GM12878 (cell line): ENCODE measurements around the gene GYPC. TPM values are rescaled to one million over a fixed set of nuclear protein-coding genes. Genes with fewer than 3 reads are reported as not detected.

ENCODE experiments used
- ATAC-seq: fragments of 200-7000 bp; cut with Tn5 transposase; 3 replicates; pipeline ENCODE4 v1.9.1; 2020; ENCODE audit warnings: mild to moderate bottlenecking, moderate library complexity
- BruUV-seq: library from RNA; stranded (reverse); fragments of 400-500 nt; replicated peaks from 2 replicates; lab custom pipeline; 2021; lab: Mats Ljungman, UMichigan
- CTCF ChIA-PET: fragments of 300-600 bp; sonication (Branson Sonifier 250); formaldehyde crosslinking; extraction: SDS; loops from one replicate; lab custom pipeline; 2021; ENCODE audit warnings: inconsistent platforms; lab: Yijun Ruan, JAX
- POLR2A ChIA-PET: fragments of 350-600 bp; formaldehyde crosslinking; extraction: SDS; loops from one replicate; lab custom pipeline; 2021; ENCODE audit warnings: inconsistent platforms; lab: Charles Lee
- RAD21 ChIA-PET: fragments of 300-600 bp; sonication (Branson Sonifier 250); formaldehyde crosslinking; loops from one replicate; lab custom pipeline; 2023; ENCODE audit warnings: antibody characterized with exemption; ENCODE audit not compliant: unreplicated experiment; lab: Charles Lee
- SMC1A ChIA-PET: fragments of 300-600 bp; sonication (Branson Sonifier 250); formaldehyde crosslinking; loops from one replicate; lab custom pipeline; 2023; ENCODE audit not compliant: unreplicated experiment, uncharacterized antibody; lab: Charles Lee
- DNase-seq: peaks from one replicate; pipeline ENCODE4 v3.0.0-alpha.2; 2011; ENCODE audit warnings: low read depth, low spot score
- FAIRE-seq: peaks from 3 replicates; lab custom pipeline; 2011; peaks lifted over from hg19 to GRCh38; lab: Jason Lieb, UNC
- H2AFZ ChIP-seq: 2 replicates; pipeline ENCODE4 v1.6.0; 2011; ENCODE audit warnings: low read depth, low read length, control low read depth; ENCODE audit not compliant: control insufficient read depth
- H3K27ac ChIP-seq: 2 replicates; pipeline ENCODE4 v1.5.1; 2011; ENCODE audit warnings: control low read depth; ENCODE audit not compliant: control insufficient read depth, insufficient read depth
- H3K27me3 ChIP-seq, 2 experiments: replicated peaks in 1 of 2; 2 replicates each; pipeline versions ENCODE4 v1.6.0 to v1.6.1; 2011; ENCODE audit warnings: low read length in 1 of 2; ENCODE audit not compliant: control insufficient read depth in 2 of 2, insufficient read depth in 2 of 2
- H3K36me3 ChIP-seq, 2 experiments: 2 replicates each; pipeline ENCODE4 v1.5.1; 2011; ENCODE audit warnings: low read length in 1 of 2; ENCODE audit not compliant: control insufficient read depth in 2 of 2, insufficient read depth in 2 of 2
- H3K4me1 ChIP-seq: 2 replicates; pipeline ENCODE4 v1.6.1; 2011; ENCODE audit warnings: mild to moderate bottlenecking, low read length, moderate library complexity, mixed read lengths; ENCODE audit not compliant: control insufficient read depth, insufficient read depth
- H3K4me2 ChIP-seq: 2 replicates; pipeline ENCODE4 v1.6.0; 2011; ENCODE audit warnings: control low read depth; ENCODE audit not compliant: control insufficient read depth, insufficient read depth
- H3K4me3 ChIP-seq: fragments of 200-600 bp; sonication (generic); 2 replicates; pipeline ENCODE4 v1.5.1; 2016
- H3K79me2 ChIP-seq: 2 replicates; pipeline ENCODE4 v1.6.0; 2011; ENCODE audit warnings: low read length; ENCODE audit not compliant: control insufficient read depth, insufficient read depth
- H3K9ac ChIP-seq: 2 replicates; pipeline ENCODE4 v1.8.0; 2011; ENCODE audit warnings: low read length, control low read depth, mixed read lengths; ENCODE audit not compliant: control insufficient read depth, insufficient read depth
- H3K9me3 ChIP-seq: replicated peaks from 3 replicates; pipeline ENCODE4 v1.5.1; 2011; ENCODE audit warnings: mild to moderate bottlenecking, low read length; ENCODE audit not compliant: control insufficient read depth, insufficient read depth
- H4K20me1 ChIP-seq: 2 replicates; pipeline ENCODE4 v1.6.0; 2011; ENCODE audit not compliant: control insufficient read depth, insufficient read depth
- BCL11A ChIP-seq: IDR thresholded peaks from 2 replicates; pipeline ENCODE4 v1.6.1; 2011; ENCODE audit warnings: low read depth, low read length
- CHD1 ChIP-seq: IDR thresholded peaks from 2 replicates; pipeline ENCODE4 v1.6.1; 2012; ENCODE audit warnings: low read depth, low read length, improper control_type of control experiment
- CHD4 ChIP-seq: fragments of 200-600 bp; sonication (generic); IDR thresholded peaks from 2 replicates; pipeline ENCODE4 v1.6.1; 2016; ENCODE audit warnings: mild to moderate bottlenecking
- DPF2 ChIP-seq: fragments of 450-650 bp; IDR thresholded peaks from 2 replicates; pipeline ENCODE4 v1.6.1; 2017; ENCODE audit warnings: mild to moderate bottlenecking
- ETV6 ChIP-seq, 2 experiments: fragments of 450-650 bp in 1 of 2; IDR thresholded peaks in 1 of 2; conservative IDR thresholded peaks in 1 of 2; 2 replicates each; pipeline ENCODE4 v1.6.1; 2014; ENCODE audit warnings: antibody characterized with exemption in 1 of 2, borderline replicate concordance in 1 of 2, low read depth in 1 of 2, mild to moderate bottlenecking in 1 of 2, moderate library complexity in 1 of 2
- HDGF ChIP-seq: fragments of 450-650 bp; IDR thresholded peaks from 2 replicates; pipeline ENCODE4 v1.6.1; 2016; ENCODE audit warnings: antibody characterized with exemption
- IKZF1 ChIP-seq: fragments of 450-650 bp; conservative IDR thresholded peaks from 2 replicates; pipeline ENCODE4 v1.6.1; 2017; ENCODE audit warnings: antibody characterized with exemption, mild to moderate bottlenecking
- IKZF2 ChIP-seq, 2 experiments: fragments of 450-650 bp; IDR thresholded peaks; 2 replicates each; pipeline ENCODE4 v1.6.1; 2017; ENCODE audit warnings: mild to moderate bottlenecking in 2 of 2, moderate library complexity in 2 of 2
- JUNB ChIP-seq: IDR thresholded peaks from 2 replicates; pipeline ENCODE4 v1.6.1; 2016; ENCODE audit warnings: antibody characterized with exemption, mild to moderate bottlenecking
- MYC ChIP-seq: IDR thresholded peaks from 2 replicates; pipeline ENCODE4 v1.6.1; 2011; ENCODE audit warnings: mild to moderate bottlenecking, low read length, moderate library complexity, inconsistent platforms; ENCODE audit not compliant: insufficient read depth, insufficient replicate concordance, insufficient read length, severe bottlenecking
- POLR2AphosphoS5 ChIP-seq: IDR thresholded peaks from 2 replicates; pipeline ENCODE4 v1.6.1; 2011; ENCODE audit warnings: mild to moderate bottlenecking, low read length, inconsistent platforms
- RB1 ChIP-seq: fragments of 450-650 bp; formaldehyde crosslinking; IDR thresholded peaks from 2 replicates; pipeline ENCODE4 v1.6.1; 2017; ENCODE audit warnings: mild to moderate bottlenecking, borderline replicate concordance
- ZBED1 ChIP-seq: IDR thresholded peaks from 2 replicates; pipeline ENCODE4 v1.6.1; 2016; ENCODE audit warnings: borderline replicate concordance
- WGBS: methylation state at CpG from one replicate; pipeline ENCODE4 v1.1.6; 2016; ENCODE audit warnings: low lambda C conversion rate; ENCODE audit not compliant: insufficient replicate concordance, insufficient coverage; ENCODE audit errors: missing lambda C conversion rate; 5-methylcytosine and 5-hydroxymethylcytosine counted together
- in situ Hi-C: fragments of 300-500 bp; cut with MboI; formaldehyde crosslinking; loops from 9 replicates; pipeline ENCODE4 v1.14.3; 2018; ENCODE audit warnings: mixed read lengths
- intact Hi-C: fragments of 100-400 bp; cut with micrococcal nuclease; formaldehyde crosslinking; loops from one replicate; pipeline ENCODE4 v1.14.2; 2022; ENCODE audit not compliant: unreplicated experiment
- polyA plus RNA-seq, 11 experiments: library from polyadenylated mRNA; depleted of rRNA in 4 of 11; unstranded in 6 of 11; stranded (reverse) in 5 of 11; fragments of >200 nt; fragmentation: Nextera tagmentation in 4 of 11; fragmentation: Illumina TruSeq in 1 of 11; extraction: Ambion mirVana in 4 of 11; extraction: Trizol in 1 of 11; gene quantifications; 1 replicate in 1 of 11; 2 replicates in 10 of 11; pipeline versions ENCODE4 v1.2.1 to v1.2.3, GENCODE V29; 2011 to 2016; ENCODE audit warnings: inconsistent platforms in 2 of 11, missing spikeins in 2 of 11, low read depth in 1 of 11
- total RNA-seq, 4 experiments: library from RNA; depleted of rRNA in 3 of 4; stranded (reverse); fragments of >200 nt in 3 of 4; fragmentation: Illumina TruSeq in 1 of 4; extraction: Trizol in 1 of 4; gene quantifications; 2 replicates each; pipeline versions ENCODE4 v1.2.1 to v1.2.3, GENCODE V29; 2013 to 2021
- TF ChIP-seq, protein P1 (sequence below): fragments of 450-650 bp; IDR thresholded peaks from 2 replicates; pipeline ENCODE4 v1.6.1; 2017; ENCODE audit warnings: mild to moderate bottlenecking, moderate library complexity
- TF ChIP-seq, protein P2 (sequence below): fragments of 450-650 bp; IDR thresholded peaks from 2 replicates; pipeline ENCODE4 v1.6.1; 2014; ENCODE audit warnings: mild to moderate bottlenecking
- TF ChIP-seq, protein P3 (sequence below): fragments of 450-650 bp; IDR thresholded peaks from 2 replicates; pipeline ENCODE4 v1.6.1; 2017; ENCODE audit warnings: mild to moderate bottlenecking, low read depth, inconsistent platforms; ENCODE audit not compliant: poor library complexity, severe bottlenecking
- TF ChIP-seq, protein P4 (sequence below): IDR thresholded peaks from 2 replicates; pipeline ENCODE4 v1.6.1; 2011; ENCODE audit warnings: borderline replicate concordance, low read depth, mild to moderate bottlenecking, moderate library complexity, low read length; ENCODE audit not compliant: insufficient read depth, poor library complexity, severe bottlenecking

GYPC gene
- total and polyA plus RNA-seq, 10 of the 15 experiments (the other 5 are each of a cell fraction or from before 2014, with no cell fraction given), result 26.2 to 150 (median 81.4) TPM

DNA sequence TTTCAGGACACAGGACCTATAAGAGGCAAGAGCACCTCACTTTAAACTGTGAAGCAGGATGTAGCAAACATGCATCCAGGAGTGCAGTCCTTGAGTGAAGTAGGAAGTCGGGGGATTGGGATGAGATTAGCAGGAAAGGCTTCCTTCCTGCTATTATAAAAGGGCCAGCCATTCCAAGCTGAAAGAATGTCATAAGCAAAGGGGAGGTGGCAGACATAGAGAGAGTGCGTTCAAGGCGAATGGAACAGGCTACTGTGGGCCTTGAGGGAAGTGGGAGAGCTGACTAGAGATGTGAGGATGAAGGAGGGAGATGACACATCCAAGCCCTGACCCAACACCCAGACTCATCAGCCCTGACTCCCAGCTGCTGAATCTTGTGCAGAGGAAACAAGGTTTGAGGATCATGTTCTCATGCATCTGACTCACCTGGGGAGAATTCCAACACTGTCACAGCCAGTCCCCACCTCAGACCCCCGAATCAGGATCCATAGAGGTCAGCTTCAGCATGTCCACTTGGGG lies 63.9 kb downstream of the GYPC start:
- no peaks in the 10 kb centered on the region; the same call in 2 of the 3 replicates for H3K9me3 ChIP-seq
- CTCF ChIA-PET, result no interaction called here
- RAD21 ChIA-PET, result no interaction called here
- SMC1A ChIA-PET, result no interaction called here
- no peak for FAIRE-seq
- H3K4me3 ChIP-seq, result no peak overlapping the region
- H3K79me2 ChIP-seq, result no peaks in the 10 kb centered on the region
- TF ChIP-seq CHD4 (no peak), IKZF2 (IDR thresholded peaks at IDR 0.05) (no peak), IKZF1 (no peak), BCL11A (no peak), CHD1 (no peak), ZBED1 (no peak), POLR2AphosphoS5 (no peak), JUNB (no peak), HDGF (no peak), MYC (no peak), DPF2 (no peak), ETV6 (conservative IDR thresholded peaks at IDR 0.05 in 1 of 2, IDR thresholded peaks at IDR 0.05 in 1 of 2; ENCODE audit: borderline replicate concordance in 1 of 2, low read depth in 1 of 2) (no peak), RB1 (no peak)
- TF ChIP-seq, protein P1, sequence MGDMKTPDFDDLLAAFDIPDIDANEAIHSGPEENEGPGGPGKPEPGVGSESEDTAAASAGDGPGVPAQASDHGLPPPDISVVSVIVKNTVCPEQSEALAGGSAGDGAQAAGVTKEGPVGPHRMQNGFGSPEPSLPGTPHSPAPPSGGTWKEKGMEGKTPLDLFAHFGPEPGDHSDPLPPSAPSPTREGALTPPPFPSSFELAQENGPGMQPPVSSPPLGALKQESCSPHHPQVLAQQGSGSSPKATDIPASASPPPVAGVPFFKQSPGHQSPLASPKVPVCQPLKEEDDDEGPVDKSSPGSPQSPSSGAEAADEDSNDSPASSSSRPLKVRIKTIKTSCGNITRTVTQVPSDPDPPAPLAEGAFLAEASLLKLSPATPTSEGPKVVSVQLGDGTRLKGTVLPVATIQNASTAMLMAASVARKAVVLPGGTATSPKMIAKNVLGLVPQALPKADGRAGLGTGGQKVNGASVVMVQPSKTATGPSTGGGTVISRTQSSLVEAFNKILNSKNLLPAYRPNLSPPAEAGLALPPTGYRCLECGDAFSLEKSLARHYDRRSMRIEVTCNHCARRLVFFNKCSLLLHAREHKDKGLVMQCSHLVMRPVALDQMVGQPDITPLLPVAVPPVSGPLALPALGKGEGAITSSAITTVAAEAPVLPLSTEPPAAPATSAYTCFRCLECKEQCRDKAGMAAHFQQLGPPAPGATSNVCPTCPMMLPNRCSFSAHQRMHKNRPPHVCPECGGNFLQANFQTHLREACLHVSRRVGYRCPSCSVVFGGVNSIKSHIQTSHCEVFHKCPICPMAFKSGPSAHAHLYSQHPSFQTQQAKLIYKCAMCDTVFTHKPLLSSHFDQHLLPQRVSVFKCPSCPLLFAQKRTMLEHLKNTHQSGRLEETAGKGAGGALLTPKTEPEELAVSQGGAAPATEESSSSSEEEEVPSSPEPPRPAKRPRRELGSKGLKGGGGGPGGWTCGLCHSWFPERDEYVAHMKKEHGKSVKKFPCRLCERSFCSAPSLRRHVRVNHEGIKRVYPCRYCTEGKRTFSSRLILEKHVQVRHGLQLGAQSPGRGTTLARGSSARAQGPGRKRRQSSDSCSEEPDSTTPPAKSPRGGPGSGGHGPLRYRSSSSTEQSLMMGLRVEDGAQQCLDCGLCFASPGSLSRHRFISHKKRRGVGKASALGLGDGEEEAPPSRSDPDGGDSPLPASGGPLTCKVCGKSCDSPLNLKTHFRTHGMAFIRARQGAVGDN, result no peak
- TF ChIP-seq, protein P2, sequence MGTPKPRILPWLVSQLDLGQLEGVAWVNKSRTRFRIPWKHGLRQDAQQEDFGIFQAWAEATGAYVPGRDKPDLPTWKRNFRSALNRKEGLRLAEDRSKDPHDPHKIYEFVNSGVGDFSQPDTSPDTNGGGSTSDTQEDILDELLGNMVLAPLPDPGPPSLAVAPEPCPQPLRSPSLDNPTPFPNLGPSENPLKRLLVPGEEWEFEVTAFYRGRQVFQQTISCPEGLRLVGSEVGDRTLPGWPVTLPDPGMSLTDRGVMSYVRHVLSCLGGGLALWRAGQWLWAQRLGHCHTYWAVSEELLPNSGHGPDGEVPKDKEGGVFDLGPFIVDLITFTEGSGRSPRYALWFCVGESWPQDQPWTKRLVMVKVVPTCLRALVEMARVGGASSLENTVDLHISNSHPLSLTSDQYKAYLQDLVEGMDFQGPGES, result no peak
- TF ChIP-seq, protein P3, sequence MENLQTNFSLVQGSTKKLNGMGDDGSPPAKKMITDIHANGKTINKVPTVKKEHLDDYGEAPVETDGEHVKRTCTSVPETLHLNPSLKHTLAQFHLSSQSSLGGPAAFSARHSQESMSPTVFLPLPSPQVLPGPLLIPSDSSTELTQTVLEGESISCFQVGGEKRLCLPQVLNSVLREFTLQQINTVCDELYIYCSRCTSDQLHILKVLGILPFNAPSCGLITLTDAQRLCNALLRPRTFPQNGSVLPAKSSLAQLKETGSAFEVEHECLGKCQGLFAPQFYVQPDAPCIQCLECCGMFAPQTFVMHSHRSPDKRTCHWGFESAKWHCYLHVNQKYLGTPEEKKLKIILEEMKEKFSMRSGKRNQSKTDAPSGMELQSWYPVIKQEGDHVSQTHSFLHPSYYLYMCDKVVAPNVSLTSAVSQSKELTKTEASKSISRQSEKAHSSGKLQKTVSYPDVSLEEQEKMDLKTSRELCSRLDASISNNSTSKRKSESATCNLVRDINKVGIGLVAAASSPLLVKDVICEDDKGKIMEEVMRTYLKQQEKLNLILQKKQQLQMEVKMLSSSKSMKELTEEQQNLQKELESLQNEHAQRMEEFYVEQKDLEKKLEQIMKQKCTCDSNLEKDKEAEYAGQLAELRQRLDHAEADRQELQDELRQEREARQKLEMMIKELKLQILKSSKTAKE, result no peak
- TF ChIP-seq, protein P4, sequence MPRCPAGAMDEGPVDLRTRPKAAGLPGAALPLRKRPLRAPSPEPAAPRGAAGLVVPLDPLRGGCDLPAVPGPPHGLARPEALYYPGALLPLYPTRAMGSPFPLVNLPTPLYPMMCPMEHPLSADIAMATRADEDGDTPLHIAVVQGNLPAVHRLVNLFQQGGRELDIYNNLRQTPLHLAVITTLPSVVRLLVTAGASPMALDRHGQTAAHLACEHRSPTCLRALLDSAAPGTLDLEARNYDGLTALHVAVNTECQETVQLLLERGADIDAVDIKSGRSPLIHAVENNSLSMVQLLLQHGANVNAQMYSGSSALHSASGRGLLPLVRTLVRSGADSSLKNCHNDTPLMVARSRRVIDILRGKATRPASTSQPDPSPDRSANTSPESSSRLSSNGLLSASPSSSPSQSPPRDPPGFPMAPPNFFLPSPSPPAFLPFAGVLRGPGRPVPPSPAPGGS, result no peak
- H3K4me2 ChIP-seq, result no peak overlapping the region
- no TSS peak for BruUV-seq
- H3K36me3 ChIP-seq, result no peaks in the 10 kb centered on the region
- no peak for ATAC-seq
- WGBS, result 33% methylated on average over 4 of the region's 4 CpGs
- no peaks in the 10 kb centered on the region for H3K27me3 ChIP-seq
- DNase-seq, result no peak
- POLR2A ChIA-PET, result no interaction called here
- H4K20me1 ChIP-seq, result no peaks in the 10 kb centered on the region
- in situ Hi-C loops, result no loop called here
- intact Hi-C loops, result no loop called here
- H3K9ac ChIP-seq, result no peak overlapping the region
- no peaks in the 10 kb centered on the region for H3K4me1 ChIP-seq
- H2AFZ ChIP-seq, result no peak overlapping the region
- H3K27ac ChIP-seq, result no peak overlapping the region
